Endometrial microvascular endothelial cells (primary cell): ENCODE results near the gene RNF145. TPM values are rescaled to one million over a fixed set of nuclear protein-coding genes. Genes with fewer than 3 reads are reported as not detected.

Experiments
- in situ Hi-C: cut with HindIII; loops from 2 replicates; pipeline ENCODE4 v1.10.0; 2017; ENCODE audit warnings: low sequenced_read_pairs, low pct_unique_long_range_greater_than_20kb; ENCODE audit errors: inconsistent ontology term
- total RNA-seq: library from RNA; depleted of rRNA; stranded (reverse); fragments of >200 nt; gene quantifications from one replicate; pipeline ENCODE4 v1.2.3, GENCODE V29; 2015; ENCODE audit errors: inconsistent ontology term

Gene RNF145
- total RNA-seq, 1 donor from 2014 or later: 61.1 TPM

GRCh38 chr5:159199780-159200179 lies 9.6 kb downstream of the RNF145 start:
- in situ Hi-C loops: no loop called here

- in situ Hi-C loops: no loop called here
Observed at GRCh38 chr5:159199225-159199624, 10.1 kb downstream of the RNF145 start.

GRCh38 chr5:159198063-159199036 lies 11.0 kb downstream of the RNF145 start:
- in situ Hi-C loops: no loop called here

DNA sequence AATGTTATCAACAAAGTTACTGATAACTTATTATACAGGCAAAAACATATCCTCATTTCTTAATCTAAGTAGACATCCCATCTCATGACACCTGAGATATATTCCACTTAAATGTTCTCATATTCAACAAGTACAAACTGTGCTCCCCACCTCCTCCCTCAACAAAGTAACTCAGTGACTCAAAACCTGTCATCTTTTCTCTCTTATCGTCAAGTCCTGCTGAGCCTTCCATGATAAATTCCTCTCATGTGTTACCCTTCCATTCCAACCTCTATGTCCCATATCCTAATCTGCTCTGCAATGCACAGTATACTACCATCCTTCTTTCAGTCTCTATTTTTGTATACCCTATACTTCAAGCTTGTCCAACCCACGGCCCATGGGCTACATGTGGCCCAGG lies 13.6 kb downstream of the RNF145 start:
- in situ Hi-C loops: no loop called here

DNA sequence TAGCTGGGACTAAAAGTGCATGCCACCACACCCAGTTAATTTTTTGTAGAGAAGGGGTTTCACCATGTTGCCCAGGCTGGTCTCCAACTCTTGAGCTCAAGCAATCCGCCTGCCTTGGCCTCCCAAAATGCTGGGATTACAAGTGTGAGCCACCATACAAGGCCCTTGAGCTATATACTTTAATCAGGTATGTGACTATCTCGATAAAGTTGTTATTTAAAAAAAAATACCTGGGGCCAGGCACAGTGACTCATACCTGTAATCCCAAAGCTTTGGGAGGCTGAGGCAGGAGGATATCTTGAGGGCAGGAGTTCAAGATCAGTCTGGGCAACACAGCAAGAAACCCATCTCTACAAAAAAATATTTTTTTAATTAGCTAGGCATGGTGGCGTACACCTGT lies 19.2 kb downstream of the RNF145 start:
- in situ Hi-C loops: no loop called here

- in situ Hi-C loops: no loop called here
Observed at GRCh38 chr5:159189310-159189709, 20.0 kb downstream of the RNF145 start.

DNA sequence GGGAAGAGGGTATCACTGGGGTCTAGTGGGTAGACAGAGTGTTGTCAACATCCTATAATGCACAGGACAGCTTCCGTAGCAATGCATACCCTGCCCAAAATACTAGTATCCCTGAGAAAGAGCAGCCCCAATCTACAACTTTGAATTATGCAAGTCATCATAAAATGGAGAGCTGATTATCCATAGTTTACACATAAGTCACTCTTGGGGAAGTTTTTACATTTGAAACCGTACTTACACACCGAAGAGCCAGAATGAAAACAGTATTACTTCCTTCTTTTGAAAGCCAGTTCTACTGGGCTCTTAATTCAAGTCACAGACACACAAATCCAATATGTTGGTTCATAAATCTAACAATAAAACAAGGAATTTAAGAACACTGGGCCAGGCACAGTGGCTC lies 21.6 kb downstream of the RNF145 start:
- in situ Hi-C loops: no loop called here

- in situ Hi-C loops: no loop called here
Observed at GRCh38 chr5:159186319-159186718, 23.0 kb downstream of the RNF145 start.

- in situ Hi-C loops: no loop called here
Observed at GRCh38 chr5:159185773-159186172, 23.6 kb downstream of the RNF145 start.

DNA sequence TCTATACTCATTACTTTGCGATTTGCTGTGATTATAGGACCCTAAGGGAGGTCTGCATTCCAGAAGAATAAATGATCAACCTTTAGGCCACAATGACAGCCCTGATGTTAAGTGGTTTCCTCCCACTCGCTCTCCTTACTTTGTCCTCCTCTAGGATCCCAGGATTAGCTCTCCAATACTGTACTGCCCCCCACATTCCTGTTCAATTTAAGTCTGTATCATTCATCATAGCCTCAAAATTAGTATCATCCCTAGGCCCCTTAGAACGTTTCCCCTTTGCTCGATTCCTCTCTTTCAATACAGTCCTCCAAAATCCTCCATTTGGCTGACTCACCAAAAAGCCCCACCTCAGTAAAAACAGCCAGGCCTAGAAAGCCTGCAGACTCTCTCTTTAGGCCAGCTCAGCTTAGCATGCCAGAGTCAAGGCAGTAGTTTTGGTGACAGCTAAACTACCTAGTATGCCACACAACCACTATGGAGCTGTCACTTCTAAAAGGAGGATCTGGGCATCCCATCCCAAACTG lies 24.4 kb downstream of the RNF145 start:
- in situ Hi-C loops: no loop called here

DNA sequence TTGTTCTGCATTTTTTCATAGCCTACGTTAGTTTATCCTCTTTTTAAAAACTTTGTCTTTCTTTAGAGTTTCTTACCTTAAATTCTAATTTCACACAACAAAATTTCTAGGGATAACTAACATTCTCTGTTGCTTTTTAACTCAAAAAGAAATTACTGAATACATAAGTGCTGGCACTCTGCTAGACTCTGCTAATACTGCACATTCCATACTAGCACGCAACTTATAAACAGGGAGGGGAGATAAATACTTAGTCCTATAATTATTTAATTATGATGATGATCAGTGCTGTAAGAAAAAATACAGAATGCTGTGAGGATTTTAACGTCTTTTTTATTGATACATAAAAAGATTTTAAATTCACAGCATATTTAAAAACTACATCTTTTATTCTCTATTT lies 25.1 kb downstream of the RNF145 start:
- in situ Hi-C loops: no loop called here

DNA sequence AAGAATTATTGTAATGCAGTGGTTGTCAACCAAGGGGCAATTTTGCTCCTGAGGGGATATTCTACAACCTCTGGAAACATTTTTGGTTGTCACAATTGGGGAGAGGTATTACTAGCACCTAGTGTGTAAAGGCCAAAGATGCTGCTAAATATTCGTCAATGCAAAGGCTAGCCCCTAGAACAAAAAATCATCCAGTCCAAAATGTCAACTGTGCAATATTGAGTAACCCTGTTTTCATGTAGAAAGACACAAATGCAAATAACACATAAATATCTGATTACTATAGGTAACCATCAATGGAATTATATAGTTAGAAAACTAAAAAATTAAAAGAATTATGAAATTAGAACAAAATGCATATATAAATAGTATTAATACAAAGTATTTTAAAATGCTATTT lies 26.1 kb downstream of the RNF145 start:
- in situ Hi-C loops: no loop called here

- in situ Hi-C loops: no loop called here
Observed at GRCh38 chr5:159182691-159183090, 26.7 kb downstream of the RNF145 start.

DNA sequence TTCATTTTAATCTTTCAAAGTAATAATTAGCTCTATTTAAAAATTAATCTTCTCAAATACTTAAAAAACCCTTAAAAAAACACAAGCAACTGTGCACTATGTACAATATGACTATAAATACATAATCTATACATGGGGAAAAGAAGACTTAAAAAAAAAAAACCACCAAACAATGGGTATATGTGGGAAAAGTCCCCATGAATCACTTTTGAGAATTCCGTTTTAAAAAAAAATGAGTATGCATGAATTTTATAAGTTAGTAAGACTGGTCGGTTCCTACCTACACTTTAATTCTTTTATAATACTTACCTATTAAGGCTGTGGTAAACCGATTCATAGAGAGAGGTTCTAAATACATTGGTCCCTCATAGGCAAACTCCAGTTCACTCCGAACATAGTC lies 27.7 kb downstream of the RNF145 start:
- in situ Hi-C loops: no loop called here

DNA sequence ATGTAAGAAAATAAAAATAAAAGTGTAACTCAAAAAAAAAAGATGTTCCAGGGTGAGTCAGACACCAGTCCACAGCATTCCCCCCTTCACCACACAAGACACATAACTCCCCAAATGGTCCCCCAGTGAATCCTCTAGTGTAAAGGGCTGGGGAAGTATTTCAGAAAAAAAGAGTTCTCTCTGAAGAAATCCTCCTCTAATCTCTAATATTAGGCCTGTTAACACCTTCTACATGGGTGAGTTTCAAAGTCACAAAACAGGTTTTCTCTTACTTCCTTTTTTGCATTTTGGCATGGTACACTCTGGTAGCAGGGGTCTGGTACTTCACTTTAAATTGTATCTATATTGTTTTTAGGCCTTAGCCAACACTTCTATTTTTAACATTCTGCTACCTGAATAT lies 28.2 kb downstream of the RNF145 start:
- in situ Hi-C loops: no loop called here

GRCh38 chr5:159179529-159180305 lies 29.6 kb downstream of the RNF145 start:
- in situ Hi-C loops: no loop called here

DNA sequence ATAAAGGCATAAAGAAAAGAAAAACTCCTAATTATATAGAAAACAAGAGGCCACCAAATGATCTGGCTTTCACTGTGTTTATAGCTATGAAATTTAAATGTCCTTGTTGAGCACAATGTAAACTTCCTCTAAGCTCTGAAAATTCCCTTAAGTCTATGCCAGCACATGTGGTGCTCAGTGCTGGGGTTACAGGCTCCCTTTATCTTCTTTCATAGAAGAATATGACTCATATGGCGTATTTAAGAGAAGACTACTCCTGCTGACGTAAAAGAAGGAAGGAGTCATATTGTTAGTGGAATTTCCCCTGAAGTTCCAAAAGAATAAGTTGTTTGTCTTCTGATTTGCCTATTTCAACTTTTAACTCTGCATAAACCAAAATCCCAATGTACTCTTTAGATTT lies 30.4 kb downstream of the RNF145 start:
- in situ Hi-C loops: no loop called here

DNA sequence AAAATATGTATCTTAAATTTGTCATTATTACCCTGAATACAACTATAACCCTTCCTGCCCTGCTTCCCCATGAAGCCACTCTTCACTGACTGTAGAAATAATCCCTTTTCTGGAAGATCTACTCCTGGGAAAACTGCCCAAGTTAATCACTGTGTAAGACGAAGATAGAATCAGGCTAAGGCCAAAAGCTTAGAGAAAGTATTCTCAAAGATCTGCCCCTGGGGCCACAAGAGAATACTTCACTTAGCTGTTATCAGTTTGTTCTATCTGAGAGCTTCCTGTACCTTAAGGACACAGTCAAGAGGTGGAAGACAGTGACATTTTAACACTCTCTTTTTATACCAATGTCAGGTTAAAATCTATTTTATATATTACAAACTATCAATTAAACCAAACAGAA lies 33.8 kb downstream of the RNF145 start:
- in situ Hi-C loops: no loop called here

- in situ Hi-C loops: no loop called here
Observed at GRCh38 chr5:159174511-159175168, 34.7 kb downstream of the RNF145 start.
